Ovary (tissue), 3 donors: ENCODE measurements around the gene LMBR1.
"Not testable (repeated sequence)": the region's sequence is repeated elsewhere in the genome, so short reads cannot be mapped to it uniquely, and the experiment has no call there.

ENCODE experiments used
- EP300 ChIP-seq: sonication (generic); formaldehyde crosslinking; IDR thresholded peaks from one replicate; pipeline ENCODE4 v1.6.1; 2017; ENCODE audit warnings: antibody characterized with exemption
- POLR2A ChIP-seq: fragments of 450-650 bp; IDR thresholded peaks from one replicate; pipeline ENCODE4 v1.6.1; 2017; ENCODE audit warnings: antibody characterized with exemption, mild to moderate bottlenecking, moderate library complexity
- TF ChIP-seq, protein P1 (sequence below), 3 donors: fragments of 450-650 bp in 2 of 3; fragments of 200-600 bp in 1 of 3; IDR thresholded peaks; one replicate each; pipeline versions ENCODE4 v1.5.1 to v1.8.0; 2016 to 2022; ENCODE audit warnings: antibody characterized with exemption in 3 of 3, mild to moderate bottlenecking in 1 of 3
- donor health status: DM: no; HTN: no; CAD: no.

- TF ChIP-seq, protein P1, sequence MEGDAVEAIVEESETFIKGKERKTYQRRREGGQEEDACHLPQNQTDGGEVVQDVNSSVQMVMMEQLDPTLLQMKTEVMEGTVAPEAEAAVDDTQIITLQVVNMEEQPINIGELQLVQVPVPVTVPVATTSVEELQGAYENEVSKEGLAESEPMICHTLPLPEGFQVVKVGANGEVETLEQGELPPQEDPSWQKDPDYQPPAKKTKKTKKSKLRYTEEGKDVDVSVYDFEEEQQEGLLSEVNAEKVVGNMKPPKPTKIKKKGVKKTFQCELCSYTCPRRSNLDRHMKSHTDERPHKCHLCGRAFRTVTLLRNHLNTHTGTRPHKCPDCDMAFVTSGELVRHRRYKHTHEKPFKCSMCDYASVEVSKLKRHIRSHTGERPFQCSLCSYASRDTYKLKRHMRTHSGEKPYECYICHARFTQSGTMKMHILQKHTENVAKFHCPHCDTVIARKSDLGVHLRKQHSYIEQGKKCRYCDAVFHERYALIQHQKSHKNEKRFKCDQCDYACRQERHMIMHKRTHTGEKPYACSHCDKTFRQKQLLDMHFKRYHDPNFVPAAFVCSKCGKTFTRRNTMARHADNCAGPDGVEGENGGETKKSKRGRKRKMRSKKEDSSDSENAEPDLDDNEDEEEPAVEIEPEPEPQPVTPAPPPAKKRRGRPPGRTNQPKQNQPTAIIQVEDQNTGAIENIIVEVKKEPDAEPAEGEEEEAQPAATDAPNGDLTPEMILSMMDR (IDR thresholded peaks at IDR 0.05), result not testable (repeated sequence)
- not testable (repeated sequence) for TF ChIP-seq POLR2A, EP300
These were observed 29.3 kb upstream of the LMBR1 start for GRCh38 chr7:156922304-156922703.
